Measurements from ENCODE around the gene ERP27. TPM values are rescaled to one million over a fixed set of nuclear protein-coding genes. Genes with fewer than 3 reads are reported as not detected.

The ERP27 gene
- total RNA-seq (2022; extraction: Qiagen RNA extraction; ENCODE audit: low read depth): not detected in 5 replicates

DNA sequence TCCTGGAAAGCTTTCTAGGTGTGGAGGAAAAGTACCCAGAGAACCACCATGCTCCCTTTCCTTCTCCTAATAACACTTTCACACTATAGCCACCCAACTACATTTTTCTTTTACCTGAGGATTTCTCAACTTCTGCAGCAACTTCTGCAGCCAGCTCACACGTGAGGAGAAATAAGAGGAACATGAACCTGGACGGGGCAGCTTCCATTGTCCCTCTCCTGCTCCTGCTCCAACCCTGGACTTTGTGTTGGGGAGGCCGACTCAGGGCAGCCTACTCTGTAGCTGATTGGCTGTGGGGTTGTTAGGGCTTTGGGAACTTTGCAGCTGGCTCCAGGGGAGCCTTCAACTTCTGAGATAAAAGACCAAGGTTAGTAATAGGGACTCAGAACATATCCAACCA is at the start of gene ERP27:
TSS of gene ERP27 (minus strand) at position 237 of the 400 bp plus-strand sequence. CDS start at position 208, 29 bp downstream.

DNA sequence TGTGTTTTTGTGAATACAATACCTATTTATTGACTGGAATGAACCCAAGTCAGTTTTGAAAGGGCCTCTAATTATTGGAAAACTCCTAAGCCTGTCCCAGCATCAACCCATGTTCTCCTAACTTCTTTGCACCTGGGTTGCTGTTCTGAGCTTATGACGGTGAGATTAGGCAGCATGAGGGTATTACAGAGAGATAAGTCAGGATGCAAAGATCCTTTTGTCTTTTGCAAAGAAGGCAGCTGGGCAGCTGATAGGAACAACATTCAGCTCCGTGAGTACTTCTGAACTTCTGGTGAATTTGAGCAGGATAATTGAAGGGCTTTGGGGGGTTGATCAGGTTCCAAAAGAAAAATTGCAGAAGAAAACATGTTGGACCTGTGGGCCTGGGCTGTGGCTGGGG is 34.5 kb upstream of the ERP27 start, which contains the start of gene PDE6H:
TSS of gene PDE6H (plus strand) at position 227 of the 400 bp plus-strand sequence. CDS start 4,971 bp downstream, outside the sequence.

DNA sequence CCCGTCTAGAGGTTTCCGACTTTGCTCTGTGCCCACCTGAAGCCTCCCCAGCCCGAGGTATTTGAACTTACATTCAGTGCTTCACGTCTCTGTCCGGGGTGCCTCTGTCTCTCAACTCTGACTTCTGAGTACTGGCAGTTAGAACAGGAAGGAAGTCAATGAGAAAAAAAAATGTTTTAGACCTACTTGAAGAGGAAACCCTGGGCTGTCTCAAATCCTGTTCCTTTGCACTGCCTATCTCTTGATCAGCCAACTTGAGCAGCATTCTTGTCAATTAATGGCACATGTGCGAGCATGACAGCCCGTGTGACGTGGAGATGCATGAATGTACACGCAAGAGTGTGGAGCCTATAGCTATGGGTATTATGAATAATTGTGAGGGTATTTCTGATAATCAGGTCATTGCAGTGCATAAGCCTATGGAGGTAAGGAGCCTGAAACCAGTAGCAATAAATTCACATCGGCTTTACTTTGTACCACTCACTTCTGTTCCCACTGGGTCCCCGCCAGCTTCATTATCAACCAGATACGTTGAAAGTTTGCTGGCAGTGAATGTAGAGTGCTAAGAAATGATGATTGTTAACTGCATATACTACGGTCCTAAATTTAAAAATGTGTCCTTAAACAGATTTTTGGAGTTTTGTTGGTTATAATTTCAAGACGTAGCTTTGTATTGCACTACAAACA is 23.3 kb upstream of the ERP27 start, which contains the start of gene ARHGDIB:
TSS of gene ARHGDIB (minus strand) at position 136 of the 687 bp plus-strand sequence. CDS start 10,889 bp downstream, outside the sequence.

DNA sequence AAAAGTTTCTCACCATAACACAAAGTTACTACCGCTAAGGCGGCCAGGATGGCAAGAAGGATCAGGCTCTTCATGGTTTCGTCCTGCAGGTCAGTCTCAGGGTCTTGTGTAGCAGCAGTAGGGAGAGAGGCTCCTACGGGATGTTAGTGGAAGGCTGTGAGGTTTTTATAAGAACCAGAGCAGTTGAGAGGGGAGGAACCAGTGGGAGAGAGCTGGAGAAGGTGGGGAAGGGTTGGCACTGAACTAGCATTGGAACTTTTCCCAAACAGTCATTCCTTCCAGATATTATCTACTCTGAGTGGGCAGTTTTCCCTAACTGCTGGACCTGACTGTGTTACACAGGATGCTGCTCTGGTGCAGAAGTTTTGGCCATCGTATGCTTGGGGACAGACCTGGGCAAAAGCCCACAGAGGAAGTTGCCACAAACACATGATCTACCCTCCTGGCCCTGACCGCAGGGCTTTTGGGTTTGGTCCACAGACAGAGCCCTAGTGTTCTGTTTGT is 52.6 kb downstream of the ERP27 start, which contains the start of gene MGP:
TSS of gene MGP (minus strand) at position 137 of the 504 bp plus-strand sequence. CDS start at position 74, 63 bp downstream.

Other genes with a start within 250 kb of the ERP27 start
- 0.12 TPM in 1 of 5 replicates, not detected in the others for gene GUCY2C, start 241.9 kb downstream of the ERP27 start, total RNA-seq (2022; extraction: Qiagen RNA extraction; ENCODE audit: low read depth)
- 45.5 to 70.9 TPM (median 48.0 TPM) in 5 replicates for gene WBP11, start 135.1 kb downstream of the ERP27 start, total RNA-seq (2022; extraction: Qiagen RNA extraction; ENCODE audit: low read depth)
- 1.3 to 2.1 TPM (median 1.7 TPM) in 5 replicates for gene C12orf60, start 134.9 kb downstream of the ERP27 start, total RNA-seq (2022; extraction: Qiagen RNA extraction; ENCODE audit: low read depth)
- not detected in 5 replicates for gene SMCO3, start 124.4 kb downstream of the ERP27 start, total RNA-seq (2022; extraction: Qiagen RNA extraction; ENCODE audit: low read depth)
- gene ART4, start 95.0 kb downstream of the ERP27 start, total RNA-seq (2022; extraction: Qiagen RNA extraction; ENCODE audit: low read depth): not detected in 5 replicates
- gene MGP, start 52.7 kb downstream of the ERP27 start, total RNA-seq (2022; extraction: Qiagen RNA extraction; ENCODE audit: low read depth): 0.45 TPM in 1 of 5 replicates, not detected in the others
- gene ARHGDIB, start 23.1 kb upstream of the ERP27 start, total RNA-seq (2022; extraction: Qiagen RNA extraction; ENCODE audit: low read depth): 1.5 to 2.1 TPM (median 1.9 TPM) in 5 replicates
- not detected in 5 replicates for gene PDE6H, start 34.5 kb upstream of the ERP27 start, total RNA-seq (2022; extraction: Qiagen RNA extraction; ENCODE audit: low read depth)